NCI-H146 treated with DMSO at 0.1 percent for 48 hours (cell line): ENCODE results near the gene SRGAP2C.
"Not testable (repeated sequence)": the region's sequence is repeated elsewhere in the genome, so short reads cannot be mapped to it uniquely, and the experiment has no call there.

Source experiments
- DNase-seq: peaks from one replicate; lab custom pipeline; 2025; ENCODE audit not compliant: unreplicated experiment; lab: John Stamatoyannopoulos, UW

Gene SRGAP2C

GRCh38 chr1:121185140-121185708 lies 449 bp downstream of the SRGAP2C start:
- not testable (repeated sequence) for DNase-seq

GRCh38 chr1:121186191-121186590 lies 1.4 kb downstream of the SRGAP2C start:
- not testable (repeated sequence) for DNase-seq

- not testable (repeated sequence) for DNase-seq
Observed at GRCh38 chr1:121187914-121188313, 3.1 kb downstream of the SRGAP2C start.

GRCh38 chr1:121192512-121192911 lies 7.7 kb downstream of the SRGAP2C start:
- not testable (repeated sequence) for DNase-seq

- not testable (repeated sequence) for DNase-seq
Observed at GRCh38 chr1:121197095-121197882, 12.5 kb downstream of the SRGAP2C start.

GRCh38 chr1:121199763-121200162 lies 15.0 kb downstream of the SRGAP2C start:
- DNase-seq = not testable (repeated sequence)

GRCh38 chr1:121200232-121200631 lies 15.5 kb downstream of the SRGAP2C start:
- DNase-seq = not testable (repeated sequence)

GRCh38 chr1:121200985-121201981 lies 16.5 kb downstream of the SRGAP2C start:
- not testable (repeated sequence) for DNase-seq

- not testable (repeated sequence) for DNase-seq
Observed at GRCh38 chr1:121202986-121203385, 18.2 kb downstream of the SRGAP2C start.

GRCh38 chr1:121205786-121206711 lies 21.3 kb downstream of the SRGAP2C start:
- DNase-seq = not testable (repeated sequence)

- DNase-seq = not testable (repeated sequence)
Observed at GRCh38 chr1:121207328-121207727, 22.6 kb downstream of the SRGAP2C start.

- not testable (repeated sequence) for DNase-seq
Observed at GRCh38 chr1:121208375-121208774, 23.6 kb downstream of the SRGAP2C start.

GRCh38 chr1:121210778-121211177 lies 26.0 kb downstream of the SRGAP2C start:
- DNase-seq = not testable (repeated sequence)

- not testable (repeated sequence) for DNase-seq
Observed at GRCh38 chr1:121213491-121213890, 28.7 kb downstream of the SRGAP2C start.

GRCh38 chr1:121214544-121215156 lies 29.9 kb downstream of the SRGAP2C start:
- DNase-seq = not testable (repeated sequence)

- DNase-seq = not testable (repeated sequence)
Observed at GRCh38 chr1:121215699-121216417, 31.1 kb downstream of the SRGAP2C start.

- not testable (repeated sequence) for DNase-seq
Observed at GRCh38 chr1:121216676-121217075, 31.9 kb downstream of the SRGAP2C start.

GRCh38 chr1:121221770-121222169 lies 37.0 kb downstream of the SRGAP2C start:
- not testable (repeated sequence) for DNase-seq

- DNase-seq = not testable (repeated sequence)
Observed at GRCh38 chr1:121224714-121225113, 39.9 kb downstream of the SRGAP2C start.
